Heart left ventricle (tissue), 16 donors: ENCODE data around the gene PRKAG2. TPM values are rescaled to one million over a fixed set of nuclear protein-coding genes. Genes with fewer than 3 reads are reported as not detected.
A peak's percentile ranks its signal among the peaks of the same experiment; 100 is the strongest.
"Not testable (repeated sequence)": the region's sequence is repeated elsewhere in the genome, so short reads cannot be mapped to it uniquely, and the experiment has no call there.

Source experiments
- ATAC-seq, 4 donors: fragments of 200-7000 bp; cut with Tn5 transposase; one replicate each; pipeline ENCODE4 v1.9.1; 2020 to 2022; ENCODE audit warnings: moderate library complexity in 4 of 4, mild to moderate bottlenecking in 3 of 4, moderate number of reproducible peaks in 1 of 4
- DNase-seq, 5 donors: peaks; one replicate each; pipeline ENCODE4 v3.0.0-alpha.2; 2020
- H3K27ac ChIP-seq, 12 donors: fragments of 200-600 bp; sonication (generic) in 4 of 12; one replicate each; pipeline versions ENCODE4 v1.5.0 to v1.8.0; 2016 to 2022; ENCODE audit warnings: mild to moderate bottlenecking in 2 of 12
- H3K27me3 ChIP-seq, 9 donors: fragments of 200-600 bp; sonication (generic) in 2 of 9; one replicate each; pipeline versions ENCODE4 v1.5.1 to v1.8.0; 2016 to 2022; ENCODE audit warnings: mild to moderate bottlenecking in 3 of 9
- H3K36me3 ChIP-seq, 9 donors: fragments of 200-600 bp; sonication (generic) in 2 of 9; one replicate each; pipeline versions ENCODE4 v1.5.0 to v1.8.0; 2018 to 2022; ENCODE audit warnings: mild to moderate bottlenecking in 2 of 9
- H3K4me1 ChIP-seq, 12 donors: fragments of 200-600 bp; sonication (generic) in 4 of 12; one replicate each; pipeline versions ENCODE4 v1.5.0 to v1.8.0; 2016 to 2022; ENCODE audit warnings: mild to moderate bottlenecking in 3 of 12
- H3K4me3 ChIP-seq, 12 donors: fragments of 200-600 bp; sonication (generic) in 4 of 12; one replicate each; pipeline versions ENCODE4 v1.5.0 to v1.8.0; 2017 to 2022; ENCODE audit warnings: mild to moderate bottlenecking in 9 of 12, moderate library complexity in 4 of 12
- H3K9me3 ChIP-seq, 12 donors: fragments of 200-600 bp; sonication (generic) in 4 of 12; one replicate each; pipeline versions ENCODE4 v1.5.0 to v1.8.0; 2016 to 2022; ENCODE audit warnings: mild to moderate bottlenecking in 1 of 12
- CTCF ChIP-seq, 12 donors: fragments of 200-600 bp; sonication (generic) in 4 of 12; IDR thresholded peaks; one replicate each; pipeline versions ENCODE4 v1.5.0 to v1.8.0; 2018 to 2022; ENCODE audit warnings: antibody characterized with exemption in 12 of 12, mild to moderate bottlenecking in 5 of 12
- POLR2A ChIP-seq, 2 donors: fragments of 450-650 bp; IDR thresholded peaks; one replicate each; pipeline ENCODE4 v1.6.1; 2017; ENCODE audit warnings: antibody characterized with exemption in 2 of 2, mild to moderate bottlenecking in 2 of 2, moderate library complexity in 2 of 2
- WGBS, 4 donors: extraction: QIAGEN DNeasy Blood & Tissue Kit in 2 of 4; methylation state at CpG; one replicate each; pipeline versions ENCODE4 v1.1.5 to v1.1.7; 2013 to 2018; 5-methylcytosine and 5-hydroxymethylcytosine counted together
- intact Hi-C, 10 donors: fragments of 100-400 bp; cut with DNase I; formaldehyde crosslinking; loops; one replicate each; pipeline versions ENCODE4 v1.11.1 to v1.14.2; 2022
- polyA plus RNA-seq, 2 donors: library from polyadenylated mRNA; stranded (reverse); fragments of 200-250 nt; gene quantifications; one replicate each; pipeline ENCODE4 v1.2.3, GENCODE V29; 2013
- total RNA-seq, 9 donors: library from RNA; depleted of rRNA in 2 of 9; stranded (reverse); fragments of >200 nt in 2 of 9; fragmentation: NEBNext Ultra II Directional in 3 of 9; extraction: Animal tissue kit (Norgen Biotek cat#: 25700) in 3 of 9; gene quantifications; one replicate each; pipeline versions ENCODE4 v1.1.0 to v1.2.4, GENCODE V29; 2016 to 2023
- donor health status: ischemic (EF 13 %, LVEDD 7.1; RV severe dilation, severe dysfunction).
- donor health status: healthy with polysubstance abuse.
- donor health status: DM: no; HTN: yes; CAD: no.
- donor health status: DM: no; HTN: no; CAD: no.
- donor health status: ischemic (EF 25% LVEDD 6.9; RV normal size, moderate dysfunction).
- donor health status: ischemic (EF 25% LVEDD 5.7; RV mildly dilated, moderate dysfunction).
- donor health status: healthy.
- donor health status: DM: yes; HTN: yes; CAD: no.
- donor health status: ischemic (EF 35%, LVEDD 5.7; RV mildly dilated, moderate dysfunction).
- donor health status: nonischemic (EF 11% LVEDD 7.7; RV severe dilation, severe dysfunction).
- donor health status: DM: yes; HTN: yes; CAD: no.
- donor health status: PGD.
- donor health status: ischemic (EF 29% LVEDD 5.4; RV normal size, mild dysfunction).
- donor health status: nonischemic (EF 23%, LVEDD 6.1; RV moderate dilation, normal function).

The PRKAG2 gene
- total and polyA plus RNA-seq, 11 donors: 50.2 to 179 (median 108) TPM

DNA sequence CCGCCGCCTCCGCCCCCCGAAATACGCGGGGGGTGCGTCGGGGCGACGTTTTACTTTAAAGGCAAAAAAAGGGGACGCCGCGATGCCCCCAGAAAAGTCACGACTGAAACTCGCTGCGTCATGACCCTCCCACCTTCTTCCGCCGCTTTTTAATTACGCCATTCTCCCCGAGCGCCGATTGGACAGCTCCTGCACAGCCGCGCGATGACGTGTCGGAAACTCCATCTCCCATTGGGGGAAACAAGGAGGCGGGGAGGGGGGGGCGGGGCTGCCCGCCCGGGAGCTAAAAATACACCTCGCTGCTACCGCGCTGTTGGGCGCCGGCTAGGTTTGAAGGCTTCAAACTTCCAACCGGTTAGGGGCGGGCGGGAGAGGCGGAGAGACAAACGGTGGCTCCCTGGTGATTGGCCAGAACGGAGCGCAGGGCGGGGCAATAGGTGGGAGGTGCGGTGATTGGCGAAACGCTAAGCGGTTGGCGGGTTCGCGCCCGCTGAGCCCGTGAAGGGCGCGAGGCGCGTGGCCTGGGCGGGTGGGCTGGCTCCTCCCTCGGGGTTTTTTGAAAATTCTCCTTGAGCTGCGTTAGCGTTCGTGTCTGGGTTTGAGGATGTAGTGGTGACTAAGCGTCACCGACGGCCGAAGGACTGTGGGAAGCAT is 357.0 kb downstream of the PRKAG2 start, which contains the start of gene RHEB:
RHEB (minus strand) TSS at position 131 of the 654 bp plus-strand sequence. CDS start 384 bp downstream, outside the sequence.
- H3K9me3 ChIP-seq: no peaks in the 10 kb centered on the region
- H3K27me3 ChIP-seq: no peaks in the 10 kb centered on the region
- TF ChIP-seq CTCF (IDR thresholded peaks at IDR 0.05) (no peak), POLR2A (IDR thresholded peaks at IDR 0.05) (no peak)
- ATAC-seq: peak; percentile 93 to 98 (median 96)
- peak within 1 kb of the TSS; percentile 55 to 98 (median 79) for H3K4me3 ChIP-seq
- DNase-seq: peak; percentile 98 to 99 (median 99)
- intact Hi-C loops: loop anchor here in 7 of 10 donors (2.0 to 10.0 kb wide), 9 partner anchors 38 to 1075 kb away; no protein-coding TSS in a partner anchor
- H3K4me1 ChIP-seq: peaks cover 0 to 45% (median 28%) of the 10 kb centered on the region in 12 donors
- 0 to 1% (median 0%) methylated on average over 26 to 56 of the region's 66 CpGs for WGBS, 4 donors
- H3K36me3 ChIP-seq: no peaks in the 10 kb centered on the region
- H3K27ac ChIP-seq: peak within 1 kb of the TSS; percentile 91 to 100 (median 98)

DNA sequence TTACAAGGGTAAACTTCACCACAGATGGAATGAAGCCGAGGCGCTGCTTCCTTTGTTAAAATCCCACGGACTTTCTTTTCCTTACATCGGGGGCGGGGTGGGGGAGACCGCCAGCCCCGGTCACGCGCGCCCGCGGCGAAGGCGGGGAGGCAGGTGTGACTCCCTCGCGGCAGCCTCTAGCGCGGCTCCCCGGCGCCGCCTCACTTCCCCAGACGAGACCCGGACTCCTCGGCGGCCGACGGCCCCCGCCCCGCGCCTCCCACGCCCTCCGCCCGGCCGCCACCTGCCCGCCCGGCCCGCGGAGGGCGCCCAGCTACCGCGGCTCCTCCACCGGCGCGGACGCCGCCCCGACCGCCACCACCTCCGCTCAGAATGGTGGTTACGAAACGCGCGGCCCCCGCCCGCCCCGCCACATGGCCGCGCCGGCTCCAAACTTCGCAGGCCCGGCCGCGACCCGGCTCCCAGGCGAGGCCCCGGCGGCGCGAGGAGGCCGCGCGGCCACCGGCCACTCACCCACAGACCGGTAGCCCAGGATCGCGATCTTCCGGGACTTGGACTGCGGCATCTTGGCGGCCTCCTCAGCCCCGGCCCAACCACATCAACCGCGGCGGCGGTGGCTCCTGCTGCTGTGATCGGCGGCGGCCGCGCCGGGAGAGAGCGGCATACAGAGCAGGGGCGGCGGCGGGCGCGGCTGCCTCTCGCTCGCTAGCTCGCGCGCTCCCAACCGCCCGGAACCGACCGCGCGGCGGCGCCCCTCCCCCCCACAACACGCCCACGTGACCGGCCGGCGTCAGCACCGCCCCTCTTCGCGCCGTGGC is 357.8 kb downstream of the PRKAG2 start:
- not testable (repeated sequence) for H3K36me3 ChIP-seq, H3K27me3 ChIP-seq, H3K9me3 ChIP-seq
- TF ChIP-seq CTCF (IDR thresholded peaks at IDR 0.05): peak in 2 of 12 donors; percentile 8 to 16
- peak in 1 of 2 donors; percentile 58 for TF ChIP-seq POLR2A (IDR thresholded peaks at IDR 0.05)
- Histone ChIP-seq H3K27ac (peak overlapping the region; percentile 91 to 100 (median 98)), H3K4me3 (peak overlapping the region; percentile 55 to 98 (median 79)), H3K4me1 (peaks cover 0 to 49% (median 29%) of the 10 kb centered on the region in 12 donors)
- intact Hi-C loops: loop anchor here in 6 of 10 donors (2.0 to 10.0 kb wide), 7 partner anchors 37 to 1074 kb away; no protein-coding TSS in a partner anchor
- 0 to 1% (median 1%) methylated on average over 46 to 109 of the region's 118 CpGs for WGBS, 4 donors
- ATAC-seq: peak; percentile 56 to 90 (median 78)
- DNase-seq: peak; percentile 55 to 79 (median 68)

GRCh38 chr7:151518105-151518946 is 358.6 kb downstream of the PRKAG2 start:
- H3K9me3 ChIP-seq: no peaks in the 10 kb centered on the region
- intact Hi-C loops: loop anchor here in 6 of 10 donors (2.0 to 10.0 kb wide), 7 partner anchors 36 to 1074 kb away; no protein-coding TSS in a partner anchor
- 2 to 3% (median 2%) methylated on average over 31 to 36 of the region's 36 CpGs for WGBS, 4 donors
- peak overlapping the region; percentile 55 to 98 (median 79) for H3K4me3 ChIP-seq
- peak overlapping the region; percentile 91 to 100 (median 98) for H3K27ac ChIP-seq
- no peaks in the 10 kb centered on the region for H3K27me3 ChIP-seq
- peak in 1 of 2 donors; percentile 31 for TF ChIP-seq POLR2A (IDR thresholded peaks at IDR 0.05)
- TF ChIP-seq CTCF (IDR thresholded peaks at IDR 0.05): peak in 2 of 12 donors; percentile 13 to 17
- peaks cover 0 to 58% (median 33%) of the 10 kb centered on the region in 12 donors for H3K4me1 ChIP-seq
- no peaks in the 10 kb centered on the region for H3K36me3 ChIP-seq
- ATAC-seq: peak in 3 of 4 donors; percentile 2 to 33 (median 28)
- peak; percentile 55 to 81 (median 59) for DNase-seq
